HepG2 (cell line): ENCODE results near the gene GRB10. TPM values are rescaled to one million over a fixed set of nuclear protein-coding genes. Genes with fewer than 3 reads are reported as not detected.

Source experiments
- ATF5 ChIP-seq: sonication (generic); formaldehyde crosslinking; IDR thresholded peaks from 2 replicates; pipeline ENCODE4 v1.4.0; 2020; ENCODE audit warnings: mild to moderate bottlenecking, low read depth, missing genetic modification reagents
- EZH2 ChIP-seq: conservative IDR thresholded peaks from 2 replicates; pipeline ENCODE4 v1.6.1; 2012; ENCODE audit warnings: mild to moderate bottlenecking, low read depth, low read length, moderate library complexity
- GPN1 ChIP-seq: sonication (generic); formaldehyde crosslinking; IDR thresholded peaks from 2 replicates; pipeline ENCODE4 v1.5.1; 2020; ENCODE audit warnings: missing genetic modification reagents, borderline replicate concordance
- KAT2B ChIP-seq: fragments of 150-350 bp; IDR thresholded peaks from 2 replicates; pipeline ENCODE4 v1.6.1; 2014; ENCODE audit warnings: low read depth, low read length, borderline replicate concordance
- KDM2A ChIP-seq: sonication (generic); formaldehyde crosslinking; IDR thresholded peaks from 2 replicates; pipeline ENCODE4 v1.4.0; 2020; ENCODE audit warnings: low read depth, missing genetic modification reagents, borderline replicate concordance
- NCOA5 ChIP-seq: sonication (generic); formaldehyde crosslinking; IDR thresholded peaks from 2 replicates; pipeline ENCODE4 v1.4.0; 2020; ENCODE audit warnings: missing genetic modification reagents
- PAF1 ChIP-seq: IDR thresholded peaks from 2 replicates; pipeline ENCODE4 v1.6.1; 2016; ENCODE audit warnings: missing genetic modification reagents, missing compliant biosample characterization
- REXO4 ChIP-seq: sonication (generic); formaldehyde crosslinking; IDR thresholded peaks from 2 replicates; pipeline ENCODE4 v1.8.0; 2022; ENCODE audit warnings: missing genetic modification reagents, mild to moderate bottlenecking, borderline replicate concordance
- SUZ12 ChIP-seq: fragments of 150-350 bp; IDR thresholded peaks from 2 replicates; pipeline ENCODE4 v1.6.1; 2014; ENCODE audit warnings: low read depth, low read length
- TRIM22 ChIP-seq: fragments of 450-650 bp; IDR thresholded peaks from 2 replicates; pipeline ENCODE4 v1.6.1; 2017
- ZFP90 ChIP-seq: sonication (generic); formaldehyde crosslinking; IDR thresholded peaks from 2 replicates; pipeline ENCODE4 v1.8.0; 2022; ENCODE audit warnings: missing genetic modification reagents, mild to moderate bottlenecking, inconsistent platforms, borderline replicate concordance
- ZFY ChIP-seq: sonication (generic); formaldehyde crosslinking; IDR thresholded peaks from 2 replicates; pipeline ENCODE4 v1.4.0; 2020; ENCODE audit warnings: missing genetic modification reagents
- ZNF138 ChIP-seq: sonication (generic); formaldehyde crosslinking; IDR thresholded peaks from 2 replicates; pipeline ENCODE4 v1.5.0; 2020; ENCODE audit warnings: mild to moderate bottlenecking, low read depth, missing genetic modification reagents
- ZNF335 ChIP-seq: sonication (generic); formaldehyde crosslinking; IDR thresholded peaks from 2 replicates; pipeline ENCODE4 v1.4.0; 2020; ENCODE audit warnings: missing genetic modification reagents
- ZNF350 ChIP-seq: sonication (generic); formaldehyde crosslinking; IDR thresholded peaks from 2 replicates; pipeline ENCODE4 v1.4.0; 2020; ENCODE audit warnings: mild to moderate bottlenecking, low read depth, missing genetic modification reagents, borderline replicate concordance
- ZNF547 ChIP-seq: sonication (generic); formaldehyde crosslinking; IDR thresholded peaks from 2 replicates; pipeline ENCODE4 v1.5.1; 2020; ENCODE audit warnings: mild to moderate bottlenecking, missing genetic modification reagents
- ZNF572 ChIP-seq: sonication (generic); formaldehyde crosslinking; IDR thresholded peaks from 2 replicates; pipeline ENCODE4 v1.5.1; 2020; ENCODE audit warnings: mild to moderate bottlenecking, missing genetic modification reagents
- ZNF609 ChIP-seq: sonication (generic); formaldehyde crosslinking; IDR thresholded peaks from 2 replicates; pipeline ENCODE4 v1.4.0; 2020; ENCODE audit warnings: mild to moderate bottlenecking, missing genetic modification reagents, borderline replicate concordance
- polyA plus RNA-seq, 8 experiments: library from polyadenylated mRNA; depleted of rRNA in 3 of 8; stranded (reverse) in 7 of 8; unstranded in 1 of 8; fragments of >200 nt; fragmentation: Illumina TruSeq in 4 of 8; extraction: Trizol in 4 of 8; gene quantifications; 2 replicates each; pipeline versions ENCODE4 v1.2.1 to v1.2.3, GENCODE V29; 2011 to 2016; ENCODE audit warnings: low read depth in 4 of 8, missing spikeins in 1 of 8, mixed read lengths in 1 of 8; ENCODE audit not compliant: insufficient read depth in 1 of 8
- total RNA-seq, 5 experiments: library from RNA; depleted of rRNA; stranded (reverse); fragments of >200 nt; fragmentation: Illumina TruSeq; extraction: Trizol; gene quantifications; 2 replicates each; pipeline ENCODE4 v1.2.3, GENCODE V29; 2016; ENCODE audit warnings: low read depth in 1 of 5
- TF ChIP-seq, protein P1 (sequence below): IDR thresholded peaks from 2 replicates; pipeline ENCODE4 v1.6.1; 2016; ENCODE audit warnings: low read depth, borderline replicate concordance
- TF ChIP-seq, protein P2 (sequence below): sonication (generic); formaldehyde crosslinking; IDR thresholded peaks from 2 replicates; pipeline ENCODE4 v1.5.0; 2020; ENCODE audit warnings: mild to moderate bottlenecking, missing genetic modification reagents

Gene GRB10
- total and polyA plus RNA-seq, 2 of the 13 experiments (the other 11 are each of a cell fraction or from before 2014, with no cell fraction given): 4.0 to 6.8 TPM

DNA sequence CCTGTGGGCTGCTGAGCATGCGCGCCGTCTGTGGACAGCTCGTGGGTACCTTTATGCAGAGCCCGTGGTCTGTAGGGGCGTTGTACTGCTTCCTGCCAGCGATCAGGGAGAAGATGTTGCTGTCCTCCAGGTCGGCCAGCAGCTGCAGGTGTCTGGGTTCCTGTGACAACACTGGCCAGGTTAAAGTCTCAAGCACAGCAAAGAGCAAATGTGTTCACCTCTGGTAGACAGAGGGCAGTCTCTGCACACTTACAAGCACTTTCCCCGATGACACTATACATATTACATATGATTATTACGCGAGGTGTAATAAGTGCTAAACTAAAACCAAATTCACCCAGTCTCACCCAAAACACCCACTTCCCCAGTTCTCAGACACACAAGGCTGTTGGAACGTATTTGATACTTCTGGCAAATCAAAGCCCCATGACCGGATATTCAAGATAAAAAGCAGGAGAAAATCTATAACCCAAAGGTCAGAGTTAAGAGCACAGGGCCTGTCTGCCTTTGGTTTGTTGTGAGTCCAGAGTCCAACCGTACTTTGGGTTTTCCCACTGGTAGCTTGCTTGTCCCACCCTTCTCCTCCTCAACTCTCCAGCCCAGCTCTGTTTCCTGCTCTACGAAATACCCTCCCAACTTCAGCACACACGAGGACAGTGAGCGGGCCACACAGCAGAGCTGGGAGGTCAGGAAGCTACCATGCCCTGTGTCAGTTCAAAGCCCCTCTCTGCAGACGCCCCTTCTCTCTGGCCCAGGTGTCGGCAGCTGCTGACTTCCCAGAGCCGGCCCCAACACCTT lies 167.8 kb downstream of the GRB10 start (continued):
- TF ChIP-seq ZNF138 (CRISPR knock-in tag): no peak
- TF ChIP-seq, protein P1, sequence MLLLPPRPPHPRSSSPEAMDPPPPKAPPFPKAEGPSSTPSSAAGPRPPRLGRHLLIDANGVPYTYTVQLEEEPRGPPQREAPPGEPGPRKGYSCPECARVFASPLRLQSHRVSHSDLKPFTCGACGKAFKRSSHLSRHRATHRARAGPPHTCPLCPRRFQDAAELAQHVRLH (CRISPR knock-in tag): no peak
- TF ChIP-seq KAT2B: no peak
- TF ChIP-seq PAF1 (CRISPR knock-in tag): no peak
- no peak for TF ChIP-seq ATF5 (CRISPR knock-in tag)
- no peak for TF ChIP-seq EZH2
- TF ChIP-seq ZNF350 (CRISPR knock-in tag): 0 out of 2 replicates have a peak, but pooled peaks have one; percentile 50
- TF ChIP-seq ZFY (CRISPR knock-in tag): no peak; the same call in 1 of the 2 replicates
- TF ChIP-seq ZNF609 (CRISPR knock-in tag): peak; percentile 33; the same call in 1 of the 2 replicates
- TF ChIP-seq REXO4 (CRISPR knock-in tag): no peak
- no peak for TF ChIP-seq GPN1 (CRISPR knock-in tag)
- TF ChIP-seq, protein P2, sequence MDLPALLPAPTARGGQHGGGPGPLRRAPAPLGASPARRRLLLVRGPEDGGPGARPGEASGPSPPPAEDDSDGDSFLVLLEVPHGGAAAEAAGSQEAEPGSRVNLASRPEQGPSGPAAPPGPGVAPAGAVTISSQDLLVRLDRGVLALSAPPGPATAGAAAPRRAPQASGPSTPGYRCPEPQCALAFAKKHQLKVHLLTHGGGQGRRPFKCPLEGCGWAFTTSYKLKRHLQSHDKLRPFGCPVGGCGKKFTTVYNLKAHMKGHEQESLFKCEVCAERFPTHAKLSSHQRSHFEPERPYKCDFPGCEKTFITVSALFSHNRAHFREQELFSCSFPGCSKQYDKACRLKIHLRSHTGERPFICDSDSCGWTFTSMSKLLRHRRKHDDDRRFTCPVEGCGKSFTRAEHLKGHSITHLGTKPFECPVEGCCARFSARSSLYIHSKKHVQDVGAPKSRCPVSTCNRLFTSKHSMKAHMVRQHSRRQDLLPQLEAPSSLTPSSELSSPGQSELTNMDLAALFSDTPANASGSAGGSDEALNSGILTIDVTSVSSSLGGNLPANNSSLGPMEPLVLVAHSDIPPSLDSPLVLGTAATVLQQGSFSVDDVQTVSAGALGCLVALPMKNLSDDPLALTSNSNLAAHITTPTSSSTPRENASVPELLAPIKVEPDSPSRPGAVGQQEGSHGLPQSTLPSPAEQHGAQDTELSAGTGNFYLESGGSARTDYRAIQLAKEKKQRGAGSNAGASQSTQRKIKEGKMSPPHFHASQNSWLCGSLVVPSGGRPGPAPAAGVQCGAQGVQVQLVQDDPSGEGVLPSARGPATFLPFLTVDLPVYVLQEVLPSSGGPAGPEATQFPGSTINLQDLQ (CRISPR knock-in tag): no peak
- no peak for TF ChIP-seq ZFP90
- no peak for TF ChIP-seq TRIM22
- no peak for TF ChIP-seq ZNF547 (CRISPR knock-in tag)
- TF ChIP-seq NCOA5 (CRISPR knock-in tag): no peak
- TF ChIP-seq ZNF572 (CRISPR knock-in tag): no peak
- TF ChIP-seq SUZ12: no peak
- no peak for TF ChIP-seq ZNF335 (CRISPR knock-in tag)
- no peak for TF ChIP-seq KDM2A (CRISPR knock-in tag)
